Measurements from ENCODE around the gene ADAMTS2. TPM values are rescaled to one million over a fixed set of nuclear protein-coding genes. Genes with fewer than 3 reads are reported as not detected.

ADAMTS2 gene
- total RNA-seq, 1 donor from 2014 or later: 25.5 TPM

- DNase-seq (ENCODE audit: low read depth): no peak
Observed at GRCh38 chr5:179166171-179166885, 178.9 kb downstream of the ADAMTS2 start.

GRCh38 chr5:179165421-179166170 is 179.7 kb downstream of the ADAMTS2 start:
- no peak for DNase-seq (ENCODE audit: low read depth)

- no peak for DNase-seq (ENCODE audit: low read depth)
Observed at GRCh38 chr5:179164331-179165311, 180.6 kb downstream of the ADAMTS2 start.

GRCh38 chr5:179163236-179164155 is 181.8 kb downstream of the ADAMTS2 start:
- DNase-seq (ENCODE audit: low read depth): no peak

GRCh38 chr5:179162351-179163235 is 182.7 kb downstream of the ADAMTS2 start:
- no peak for DNase-seq (ENCODE audit: low read depth)

DNA sequence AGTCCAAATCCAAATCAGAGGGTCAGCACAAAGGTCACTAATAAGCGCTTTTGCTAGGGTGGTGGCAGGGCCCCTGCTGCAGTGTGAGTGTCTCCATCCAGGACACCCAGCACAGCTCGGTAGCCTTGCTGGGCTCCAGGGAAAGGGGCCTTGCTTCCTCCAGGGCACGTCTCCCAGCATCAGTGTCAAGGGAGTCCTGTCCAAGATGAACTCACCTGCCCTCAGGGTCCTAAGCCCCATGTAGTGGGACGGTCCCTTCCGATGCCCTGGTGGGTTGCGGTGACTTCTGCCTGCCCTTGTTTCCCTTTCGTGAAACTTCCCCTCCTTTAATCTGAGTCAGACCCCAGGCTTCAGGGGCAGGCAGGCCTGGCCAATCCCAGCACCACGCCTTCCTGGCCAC is 183.4 kb downstream of the ADAMTS2 start:
- no peak for DNase-seq (ENCODE audit: low read depth)

- no peak for DNase-seq (ENCODE audit: low read depth)
Observed at GRCh38 chr5:179160584-179160983, 184.7 kb downstream of the ADAMTS2 start.

DNA sequence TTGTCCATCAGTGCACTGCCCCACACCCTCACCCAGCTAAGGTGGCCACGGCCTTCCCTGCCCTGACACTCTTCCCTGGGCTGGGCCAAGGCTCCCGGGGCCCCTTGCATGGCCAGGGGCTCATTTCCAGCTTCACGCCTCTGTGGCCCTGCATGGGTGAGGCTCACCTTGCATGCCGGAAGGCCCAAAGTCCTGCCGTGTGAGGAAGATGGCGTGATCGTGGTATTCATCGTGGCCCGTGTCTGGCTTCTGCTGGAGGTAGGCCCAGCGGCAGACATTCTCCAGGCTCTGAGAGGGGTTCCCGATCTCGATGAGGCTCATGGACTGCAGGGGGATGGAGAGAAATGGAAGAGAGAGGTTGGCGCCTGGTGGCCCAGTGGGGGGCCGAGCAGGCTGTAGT is 186.7 kb downstream of the ADAMTS2 start:
- DNase-seq (ENCODE audit: low read depth): no peak

- peak; percentile 53 for DNase-seq (ENCODE audit: low read depth)
Observed at GRCh38 chr5:179154991-179155955, 190.0 kb downstream of the ADAMTS2 start.

- DNase-seq (ENCODE audit: low read depth): no peak
Observed at GRCh38 chr5:179154346-179154990, 190.8 kb downstream of the ADAMTS2 start.

GRCh38 chr5:179153921-179154345 is 191.3 kb downstream of the ADAMTS2 start:
- DNase-seq (ENCODE audit: low read depth): no peak

DNA sequence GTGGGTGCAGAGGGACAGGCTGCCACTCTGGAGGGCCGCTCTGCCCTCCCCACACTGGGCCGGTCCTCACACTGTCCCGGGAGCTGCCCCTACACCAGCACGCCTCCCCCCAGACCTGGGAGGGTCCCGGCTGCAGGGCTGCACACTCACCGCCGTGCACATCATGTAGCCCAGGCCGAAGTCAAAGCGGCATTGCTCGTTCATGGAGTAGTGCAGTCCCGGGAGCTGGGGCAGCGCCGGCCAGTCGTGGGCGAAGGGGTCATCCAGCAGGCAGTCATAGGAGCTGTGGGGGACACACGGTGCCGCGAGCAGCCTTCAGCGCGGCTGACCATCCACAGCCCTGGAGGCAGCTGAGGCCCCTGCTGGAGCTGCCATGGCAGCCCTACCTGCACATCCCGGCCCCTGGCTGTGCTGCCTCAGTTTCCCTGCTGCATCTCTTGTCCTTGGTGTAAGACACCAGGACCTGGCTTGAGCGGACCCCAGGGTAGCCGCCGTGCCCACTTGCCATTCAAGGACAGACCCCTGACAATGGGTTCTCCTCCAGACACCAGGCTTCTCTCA is 191.8 kb downstream of the ADAMTS2 start:
- no peak for DNase-seq (ENCODE audit: low read depth)

GRCh38 chr5:179152941-179153340 is 192.3 kb downstream of the ADAMTS2 start:
- no peak for DNase-seq (ENCODE audit: low read depth)

DNA sequence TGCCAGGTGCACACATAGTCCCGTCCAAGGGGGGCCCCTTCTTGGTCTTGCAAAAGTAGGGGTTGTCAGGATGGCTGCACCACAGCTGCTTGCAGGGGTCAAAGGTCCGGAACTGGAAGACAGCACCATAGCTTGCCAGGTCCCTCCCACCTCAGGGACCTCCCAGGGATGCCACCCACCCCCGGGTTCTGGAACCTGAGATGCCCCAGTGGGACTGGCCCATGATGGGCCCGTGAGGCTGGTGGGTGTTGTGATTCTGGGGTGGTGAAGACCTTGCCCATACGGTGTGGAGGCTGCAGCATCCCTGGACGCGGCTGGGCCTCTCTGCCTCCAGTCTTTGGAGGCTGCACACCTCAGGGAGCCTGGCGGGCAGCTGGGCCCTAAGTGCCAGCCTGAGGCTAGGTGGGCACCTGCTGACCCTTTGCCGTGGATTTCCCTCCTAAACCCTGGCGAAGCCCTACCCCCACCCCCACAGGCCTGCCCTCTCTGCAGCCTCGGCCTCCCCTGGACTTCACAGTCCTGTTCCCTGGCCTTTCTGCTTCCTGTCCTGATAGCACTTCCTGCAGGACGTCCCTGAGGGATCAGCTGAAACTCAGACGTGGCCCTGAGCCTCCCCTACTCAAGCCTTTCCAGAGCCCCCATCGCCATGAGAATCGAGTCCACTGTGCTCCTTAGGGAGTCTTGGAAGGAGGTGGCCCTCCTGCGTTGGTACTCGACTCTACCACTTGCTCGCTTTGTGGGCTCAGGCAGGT is 192.9 kb downstream of the ADAMTS2 start:
- no peak for DNase-seq (ENCODE audit: low read depth)

DNA sequence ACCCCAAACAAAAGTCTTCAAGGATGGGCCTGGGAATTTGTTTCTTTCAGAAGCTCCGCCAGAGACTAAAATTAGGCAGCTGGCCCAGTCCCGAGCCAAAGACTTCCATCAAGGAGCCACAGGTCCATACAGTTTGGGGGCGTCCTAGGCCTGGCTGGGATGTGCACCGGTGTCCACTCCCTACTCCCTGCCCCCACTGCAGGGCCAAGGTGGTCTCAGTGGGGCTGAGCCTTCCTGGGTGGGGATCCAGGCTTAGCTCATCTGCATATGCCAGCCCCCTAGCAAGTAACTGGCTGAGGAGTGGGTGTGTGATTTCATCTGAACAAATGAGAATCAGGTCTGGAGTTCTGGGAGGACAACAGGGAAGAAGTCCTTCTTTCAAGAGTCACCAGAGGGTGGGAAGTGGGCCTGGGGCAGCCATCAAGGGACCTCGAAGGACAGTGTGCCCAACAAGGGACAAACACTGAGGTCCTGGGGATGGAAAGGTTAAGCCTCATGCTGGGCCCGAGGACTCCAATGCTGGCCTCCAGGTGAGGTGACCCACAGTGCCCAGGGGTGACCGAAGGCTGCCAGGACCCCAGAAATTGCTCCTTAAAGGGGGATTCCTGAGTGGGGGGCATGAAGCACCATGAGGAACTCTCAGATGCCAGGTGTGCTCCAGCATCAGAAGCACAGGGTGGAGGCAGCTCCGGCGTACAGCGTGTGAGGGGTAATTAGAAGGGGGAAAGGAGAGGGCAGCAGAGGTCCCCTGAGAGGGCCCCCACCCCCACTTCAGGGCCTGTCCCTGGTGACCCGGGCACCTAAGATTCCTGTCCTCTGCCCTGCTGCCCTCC is 193.8 kb downstream of the ADAMTS2 start:
- DNase-seq (ENCODE audit: low read depth): no peak

- no peak for DNase-seq (ENCODE audit: low read depth)
Observed at GRCh38 chr5:179150011-179150410, 195.2 kb downstream of the ADAMTS2 start.
